ENCODE data around the gene PTPRD. TPM values are rescaled to one million over a fixed set of nuclear protein-coding genes. Genes with fewer than 3 reads are reported as not detected.

The PTPRD gene
- total RNA-seq, 1 donor from 2014 or later, result 0.05 TPM

GRCh38 chr9:8679371-8679822 is 1933.4 kb downstream of the PTPRD start:
- no peak overlapping the region for H3K4me3 Mint-ChIP-seq
- no peak for DNase-seq (ENCODE audit: low spot score)
- peaks cover 2% of the 10 kb centered on the region for H3K27me3 Mint-ChIP-seq (ENCODE audit: insufficient read depth)
- no peaks in the 10 kb centered on the region for H3K4me1 Mint-ChIP-seq (ENCODE audit: low read depth)
- H3K36me3 Mint-ChIP-seq (ENCODE audit: low read depth), result no peaks in the 10 kb centered on the region
- H3K27ac Mint-ChIP-seq, result no peak overlapping the region
- intact Hi-C loops (cut with micrococcal nuclease), result no loop called here
- H3K9me3 Mint-ChIP-seq, result no peaks in the 10 kb centered on the region

- DNase-seq (ENCODE audit: low spot score), result no peak
- Mint-ChIP-seq H3K27me3 (ENCODE audit: insufficient read depth) (peaks cover 2% of the 10 kb centered on the region), H3K9me3 (no peaks in the 10 kb centered on the region), H3K4me3 (no peak overlapping the region), H3K36me3 (ENCODE audit: low read depth) (no peaks in the 10 kb centered on the region), H3K4me1 (ENCODE audit: low read depth) (no peaks in the 10 kb centered on the region), H3K27ac (no peak overlapping the region)
- intact Hi-C loops (cut with micrococcal nuclease), result no loop called here
Observed at GRCh38 chr9:8677741-8678140, 1935.1 kb downstream of the PTPRD start.

- Mint-ChIP-seq H3K36me3 (ENCODE audit: low read depth) (no peaks in the 10 kb centered on the region), H3K27ac (no peak overlapping the region), H3K27me3 (ENCODE audit: insufficient read depth) (no peaks in the 10 kb centered on the region), H3K4me1 (ENCODE audit: low read depth) (no peaks in the 10 kb centered on the region), H3K9me3 (no peaks in the 10 kb centered on the region), H3K4me3 (no peak overlapping the region)
- intact Hi-C loops (cut with micrococcal nuclease), result no loop called here
- DNase-seq (ENCODE audit: low spot score), result no peak
Observed at GRCh38 chr9:8674536-8674935, 1938.3 kb downstream of the PTPRD start.

- Mint-ChIP-seq H3K36me3 (ENCODE audit: low read depth) (no peaks in the 10 kb centered on the region), H3K9me3 (no peaks in the 10 kb centered on the region), H3K27ac (no peak overlapping the region), H3K4me1 (ENCODE audit: low read depth) (no peaks in the 10 kb centered on the region), H3K4me3 (no peak overlapping the region), H3K27me3 (ENCODE audit: insufficient read depth) (peaks cover 1% of the 10 kb centered on the region)
- no peak for DNase-seq (ENCODE audit: low spot score)
- intact Hi-C loops (cut with micrococcal nuclease), result no loop called here
Observed at GRCh38 chr9:8673830-8674229, 1939.0 kb downstream of the PTPRD start.

GRCh38 chr9:8670751-8671150 is 1942.1 kb downstream of the PTPRD start:
- Mint-ChIP-seq H3K27ac (no peak overlapping the region), H3K36me3 (ENCODE audit: low read depth) (no peaks in the 10 kb centered on the region), H3K4me1 (ENCODE audit: low read depth) (no peaks in the 10 kb centered on the region), H3K9me3 (no peaks in the 10 kb centered on the region), H3K27me3 (ENCODE audit: insufficient read depth) (peaks cover 1% of the 10 kb centered on the region), H3K4me3 (no peak overlapping the region)
- intact Hi-C loops (cut with micrococcal nuclease), result no loop called here
- no peak for DNase-seq (ENCODE audit: low spot score)

- intact Hi-C loops (cut with micrococcal nuclease), result no loop called here
- peaks cover 1% of the 10 kb centered on the region for H3K27me3 Mint-ChIP-seq (ENCODE audit: insufficient read depth)
- H3K4me1 Mint-ChIP-seq (ENCODE audit: low read depth), result no peaks in the 10 kb centered on the region
- H3K4me3 Mint-ChIP-seq, result no peak overlapping the region
- no peaks in the 10 kb centered on the region for H3K36me3 Mint-ChIP-seq (ENCODE audit: low read depth)
- no peak overlapping the region for H3K27ac Mint-ChIP-seq
- DNase-seq (ENCODE audit: low spot score), result no peak
- H3K9me3 Mint-ChIP-seq, result no peaks in the 10 kb centered on the region
Observed at GRCh38 chr9:8668751-8669150, 1944.1 kb downstream of the PTPRD start.

- intact Hi-C loops (cut with micrococcal nuclease), result no loop called here
- Mint-ChIP-seq H3K4me3 (no peak overlapping the region), H3K27ac (no peak overlapping the region), H3K9me3 (no peaks in the 10 kb centered on the region), H3K27me3 (ENCODE audit: insufficient read depth) (peaks cover 1% of the 10 kb centered on the region), H3K4me1 (ENCODE audit: low read depth) (no peaks in the 10 kb centered on the region), H3K36me3 (ENCODE audit: low read depth) (no peaks in the 10 kb centered on the region)
- no peak for DNase-seq (ENCODE audit: low spot score)
Observed at GRCh38 chr9:8668231-8668630, 1944.6 kb downstream of the PTPRD start.

- Mint-ChIP-seq H3K4me1 (ENCODE audit: low read depth) (no peaks in the 10 kb centered on the region), H3K9me3 (no peaks in the 10 kb centered on the region), H3K27me3 (ENCODE audit: insufficient read depth) (peaks cover 1% of the 10 kb centered on the region), H3K4me3 (no peak overlapping the region), H3K27ac (no peak overlapping the region), H3K36me3 (ENCODE audit: low read depth) (no peaks in the 10 kb centered on the region)
- no peak for DNase-seq (ENCODE audit: low spot score)
- intact Hi-C loops (cut with micrococcal nuclease), result no loop called here
Observed at GRCh38 chr9:8666060-8666459, 1946.7 kb downstream of the PTPRD start.

GRCh38 chr9:8660383-8660782 is 1952.4 kb downstream of the PTPRD start:
- Mint-ChIP-seq H3K36me3 (ENCODE audit: low read depth) (no peaks in the 10 kb centered on the region), H3K4me1 (ENCODE audit: low read depth) (no peaks in the 10 kb centered on the region), H3K9me3 (no peaks in the 10 kb centered on the region), H3K27me3 (ENCODE audit: insufficient read depth) (no peaks in the 10 kb centered on the region), H3K27ac (no peak overlapping the region), H3K4me3 (no peak overlapping the region)
- DNase-seq (ENCODE audit: low spot score), result no peak
- intact Hi-C loops (cut with micrococcal nuclease), result no loop called here

GRCh38 chr9:8659108-8659507 is 1953.7 kb downstream of the PTPRD start:
- no peaks in the 10 kb centered on the region for H3K9me3 Mint-ChIP-seq
- no peaks in the 10 kb centered on the region for H3K4me1 Mint-ChIP-seq (ENCODE audit: low read depth)
- intact Hi-C loops (cut with micrococcal nuclease), result no loop called here
- H3K36me3 Mint-ChIP-seq (ENCODE audit: low read depth), result no peaks in the 10 kb centered on the region
- no peak for DNase-seq (ENCODE audit: low spot score)
- H3K27ac Mint-ChIP-seq, result no peak overlapping the region
- no peaks in the 10 kb centered on the region for H3K27me3 Mint-ChIP-seq (ENCODE audit: insufficient read depth)
- H3K4me3 Mint-ChIP-seq, result no peak overlapping the region

GRCh38 chr9:8655071-8655470 is 1957.7 kb downstream of the PTPRD start:
- Mint-ChIP-seq H3K36me3 (ENCODE audit: low read depth) (no peaks in the 10 kb centered on the region), H3K9me3 (no peaks in the 10 kb centered on the region), H3K4me1 (ENCODE audit: low read depth) (no peaks in the 10 kb centered on the region), H3K4me3 (no peak overlapping the region), H3K27ac (no peak overlapping the region), H3K27me3 (ENCODE audit: insufficient read depth) (no peaks in the 10 kb centered on the region)
- no peak for DNase-seq (ENCODE audit: low spot score)
- intact Hi-C loops (cut with micrococcal nuclease), result no loop called here

GRCh38 chr9:8653855-8654254 is 1958.9 kb downstream of the PTPRD start:
- H3K4me1 Mint-ChIP-seq (ENCODE audit: low read depth), result no peaks in the 10 kb centered on the region
- intact Hi-C loops (cut with micrococcal nuclease), result no loop called here
- H3K4me3 Mint-ChIP-seq, result no peak overlapping the region

GRCh38 chr9:8653111-8653510 is 1959.7 kb downstream of the PTPRD start:
- H3K4me1 Mint-ChIP-seq (ENCODE audit: low read depth), result no peaks in the 10 kb centered on the region
- H3K27me3 Mint-ChIP-seq (ENCODE audit: insufficient read depth), result no peaks in the 10 kb centered on the region
- no peak for DNase-seq (ENCODE audit: low spot score)
- H3K4me3 Mint-ChIP-seq, result no peak overlapping the region
- no peaks in the 10 kb centered on the region for H3K36me3 Mint-ChIP-seq (ENCODE audit: low read depth)
- H3K27ac Mint-ChIP-seq, result no peak overlapping the region
- intact Hi-C loops (cut with micrococcal nuclease), result no loop called here
- H3K9me3 Mint-ChIP-seq, result no peaks in the 10 kb centered on the region

More at GRCh38 chr9:8653855-8654254, 1958.9 kb downstream of the PTPRD start:
- DNase-seq (ENCODE audit: low spot score), result no peak
- Mint-ChIP-seq H3K27me3 (ENCODE audit: insufficient read depth) (no peaks in the 10 kb centered on the region), H3K9me3 (no peaks in the 10 kb centered on the region), H3K27ac (no peak overlapping the region), H3K36me3 (ENCODE audit: low read depth) (no peaks in the 10 kb centered on the region)

- no peaks in the 10 kb centered on the region for H3K9me3 Mint-ChIP-seq
- no peaks in the 10 kb centered on the region for H3K36me3 Mint-ChIP-seq (ENCODE audit: low read depth)
- no peaks in the 10 kb centered on the region for H3K27me3 Mint-ChIP-seq (ENCODE audit: insufficient read depth)
- H3K4me3 Mint-ChIP-seq, result no peak overlapping the region
- intact Hi-C loops (cut with micrococcal nuclease), result no loop called here
- DNase-seq (ENCODE audit: low spot score), result no peak
- no peaks in the 10 kb centered on the region for H3K4me1 Mint-ChIP-seq (ENCODE audit: low read depth)
- no peak overlapping the region for H3K27ac Mint-ChIP-seq
Observed at GRCh38 chr9:8652255-8652654, 1960.5 kb downstream of the PTPRD start.
